ENCODE measurements around the gene KCNK2.
"Not testable (repeated sequence)": the region's sequence is repeated elsewhere in the genome, so short reads cannot be mapped to it uniquely, and the experiment has no call there.

Gene KCNK2

DNA sequence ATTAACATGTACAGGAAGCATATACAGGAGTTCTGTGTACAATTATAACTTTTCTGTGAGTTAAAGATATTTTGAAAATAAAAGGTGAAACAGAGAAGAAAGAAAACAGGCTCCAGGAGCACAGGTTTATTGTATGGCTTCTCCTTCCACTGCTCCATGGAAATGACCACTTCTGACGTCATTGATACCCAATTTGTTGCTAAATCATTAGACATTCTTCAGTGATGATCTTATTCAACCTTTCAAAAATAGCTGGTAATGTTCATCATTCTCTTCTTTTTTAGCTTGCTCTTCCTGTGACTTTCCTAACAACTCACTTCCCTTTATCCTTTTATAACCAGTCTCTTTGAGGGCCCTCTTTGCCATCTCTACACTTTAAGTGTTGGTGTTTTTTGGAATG, 77.8 kb downstream of the KCNK2 start:
- DNase-seq, result no peak

DNA sequence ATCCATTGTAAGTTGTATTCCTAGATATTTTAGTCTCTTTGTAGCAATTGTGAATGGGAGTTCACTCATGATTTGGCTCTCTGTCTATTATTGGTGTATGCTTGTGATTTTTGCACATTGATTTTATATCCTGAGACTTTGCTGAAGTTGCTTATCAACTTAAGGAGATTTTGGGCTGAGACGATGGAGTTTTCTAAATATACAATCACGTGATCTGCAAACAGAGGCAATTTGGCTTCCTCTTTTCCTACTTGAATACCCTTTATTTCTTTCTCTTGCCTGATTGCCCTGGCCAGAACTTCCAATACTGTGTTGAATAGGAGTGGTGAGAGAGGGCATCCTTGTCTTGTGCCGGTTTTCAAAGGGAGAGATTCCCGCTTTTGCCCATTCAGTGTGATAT, 80.6 kb downstream of the KCNK2 start:
- DNase-seq, result not testable (repeated sequence)

DNA sequence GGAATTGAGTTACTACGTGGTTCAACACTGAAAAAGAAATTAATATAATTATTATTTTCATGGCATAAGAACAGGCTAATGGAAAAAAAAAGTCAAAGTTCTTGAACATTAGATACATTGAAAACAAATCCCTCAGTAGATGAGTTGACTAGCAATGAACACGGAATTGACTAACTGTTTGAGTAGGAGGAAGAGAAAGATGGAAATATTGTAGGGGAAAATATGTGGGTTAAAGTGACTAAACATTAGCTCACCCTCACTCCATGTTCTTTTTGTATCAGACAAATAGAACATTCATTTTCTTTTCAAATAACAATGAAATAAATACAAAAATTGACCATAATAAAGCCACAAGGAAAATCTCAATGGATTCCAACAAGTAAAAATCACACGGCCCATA, 84.3 kb downstream of the KCNK2 start:
- DNase-seq, result no peak

- no peak for DNase-seq
Observed at GRCh38 chr1:215181518-215181917, 99.0 kb downstream of the KCNK2 start.

DNA sequence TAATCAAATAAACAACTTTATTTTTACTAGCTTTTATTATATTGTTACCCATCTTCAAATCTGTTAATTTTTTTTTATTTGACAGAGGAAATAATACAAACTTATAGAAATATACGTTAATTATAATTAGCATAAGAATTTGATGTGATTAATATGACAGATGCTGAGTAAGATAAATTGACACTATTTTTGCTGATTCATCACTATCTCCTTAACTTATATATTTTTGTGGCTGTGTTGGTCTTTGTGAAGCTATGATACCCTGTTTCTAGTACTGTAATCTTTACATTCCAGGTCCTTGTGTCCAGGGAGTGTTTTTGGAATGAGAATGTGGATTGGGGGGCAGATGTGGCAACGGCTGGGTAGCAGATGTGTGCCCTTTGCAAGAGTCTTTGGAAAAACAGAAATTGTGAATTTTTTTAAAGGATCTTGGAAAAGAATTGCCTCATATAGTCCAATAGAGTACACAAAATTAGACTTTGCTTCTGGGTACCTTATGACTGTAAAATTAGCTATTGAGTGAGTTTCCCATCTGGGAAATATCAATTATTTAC, 102.6 kb downstream of the KCNK2 start:
- DNase-seq, result no peak

DNA sequence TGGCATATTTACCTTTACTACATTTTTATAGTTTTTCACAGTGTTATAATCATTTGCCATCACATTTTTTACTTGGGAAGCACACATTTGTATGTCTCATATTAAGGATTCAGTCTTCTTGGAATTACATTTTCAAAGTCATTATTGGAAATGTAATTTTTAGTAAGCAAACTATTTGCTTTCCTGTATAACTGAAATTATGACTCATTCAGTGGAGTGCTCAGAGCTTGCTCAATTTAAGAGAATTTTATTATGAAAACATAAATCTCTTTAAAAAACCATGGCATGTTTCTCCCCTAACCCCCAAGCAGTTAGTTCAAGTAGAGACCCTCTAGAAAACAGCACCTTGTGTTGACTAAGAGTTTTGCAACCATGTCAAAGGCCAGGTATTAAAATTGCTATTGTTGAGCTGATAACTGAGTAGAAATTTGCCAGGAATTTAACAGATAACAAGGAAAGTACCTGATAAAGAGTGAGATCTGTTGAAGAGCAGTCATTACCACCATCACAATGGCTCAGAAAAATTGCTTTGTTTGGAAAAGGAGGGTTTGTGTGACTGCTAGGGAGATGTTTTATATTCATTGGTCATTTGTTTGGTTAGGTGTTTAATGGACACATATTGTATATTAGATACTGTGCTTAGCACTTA, 105.9 kb downstream of the KCNK2 start:
- DNase-seq, result peak; percentile 7 to 35

DNA sequence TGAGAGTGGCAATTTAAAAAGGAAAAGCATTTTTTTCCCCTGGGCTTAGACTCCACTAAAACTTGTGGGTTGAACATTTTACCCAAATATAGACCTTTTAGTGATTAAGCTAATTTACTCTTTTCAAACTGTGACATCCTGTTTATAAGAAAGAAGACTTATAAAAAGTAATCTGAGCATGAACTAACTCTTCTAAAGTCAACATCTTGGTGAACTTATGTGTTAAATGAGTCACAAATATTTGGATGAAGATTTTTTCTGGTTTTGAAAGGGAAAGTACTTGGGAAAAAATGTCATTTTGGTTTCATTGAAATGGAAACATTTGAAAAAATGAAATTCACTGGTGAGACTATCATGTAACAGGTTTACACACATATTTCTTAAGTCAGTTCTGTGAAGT, 109.8 kb downstream of the KCNK2 start:
- no peak for DNase-seq

DNA sequence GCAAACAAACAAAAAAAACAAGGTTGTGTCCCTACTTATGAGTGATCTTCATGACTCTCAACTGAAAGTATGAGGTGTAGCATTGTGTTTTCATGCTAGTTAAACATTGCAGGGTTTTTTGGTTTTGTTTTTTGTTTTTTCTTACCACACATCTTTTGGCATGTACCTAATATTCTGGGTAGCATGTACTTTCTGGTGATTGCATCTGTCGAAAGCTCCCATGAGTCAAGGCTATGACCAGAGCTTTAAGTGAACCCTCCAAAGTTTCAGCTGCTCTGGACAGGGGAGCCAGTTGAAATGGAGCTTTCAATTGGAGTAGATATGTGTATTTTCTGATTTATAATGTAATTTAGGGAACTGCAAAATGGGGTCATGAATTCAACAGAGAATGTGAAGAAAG, 115.5 kb downstream of the KCNK2 start:
- no peak for DNase-seq

GRCh38 chr1:215200121-215200520, 117.6 kb downstream of the KCNK2 start:
- no peak for DNase-seq

- no peak for DNase-seq
Observed at GRCh38 chr1:215201283-215201682, 118.7 kb downstream of the KCNK2 start.

DNA sequence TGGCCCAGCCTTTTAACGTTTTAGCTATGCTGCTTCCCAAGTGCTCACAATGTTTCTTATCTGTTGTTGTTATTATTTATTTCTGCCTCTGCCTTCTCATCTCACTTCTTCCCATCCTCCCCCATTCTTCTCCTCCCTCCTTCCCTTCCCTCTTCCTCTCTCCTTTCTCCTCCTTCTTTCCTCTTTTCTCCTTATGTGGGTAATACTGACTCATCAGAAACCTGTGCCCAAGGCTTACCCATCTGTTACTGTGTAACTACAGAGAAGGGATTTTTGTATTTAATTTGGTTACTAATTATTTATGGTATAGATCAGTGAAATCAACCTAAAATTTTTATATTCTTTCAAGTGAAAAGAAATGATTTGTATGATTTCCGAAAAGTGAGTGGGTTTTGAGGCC, 120.3 kb downstream of the KCNK2 start:
- DNase-seq, result no peak

- no peak for DNase-seq
Observed at GRCh38 chr1:215210167-215210566, 127.6 kb downstream of the KCNK2 start.

DNA sequence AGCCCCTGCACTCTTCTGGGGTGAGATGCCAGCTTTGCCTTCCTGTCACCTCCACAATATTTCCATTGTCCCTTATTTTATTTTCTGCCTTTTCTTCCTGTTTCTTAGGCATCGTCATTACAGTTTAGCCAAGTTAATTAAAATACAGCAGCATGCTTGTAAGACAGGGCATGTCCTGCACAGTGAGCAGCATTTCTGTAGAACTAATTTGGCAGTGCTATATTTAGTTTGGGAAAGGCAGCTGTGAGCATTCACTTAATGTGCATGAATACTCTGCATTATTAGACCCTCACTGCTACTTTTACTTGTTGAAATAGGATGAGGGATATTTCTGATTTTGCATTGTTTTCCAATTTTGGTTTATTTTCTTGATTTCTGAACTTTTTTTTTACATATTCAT, 133.3 kb downstream of the KCNK2 start:
- no peak for DNase-seq

DNA sequence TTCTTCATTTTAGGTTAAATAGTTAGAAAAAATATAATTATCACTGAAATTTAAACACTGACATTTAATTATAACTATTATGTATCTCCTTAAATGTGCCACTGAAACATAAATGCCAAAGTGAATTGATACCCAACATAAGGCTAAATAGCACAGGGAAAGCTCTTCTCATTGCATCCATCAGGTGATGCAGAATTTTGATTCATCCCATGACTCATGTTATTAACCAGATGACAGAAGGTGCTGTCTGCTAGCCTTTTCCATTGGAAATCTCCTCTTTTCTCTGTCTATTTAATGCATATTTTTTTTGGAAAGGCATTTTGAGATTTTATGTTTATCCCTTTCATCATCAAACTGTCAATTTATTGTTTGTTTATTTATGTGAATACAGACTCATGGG, 136.8 kb downstream of the KCNK2 start:
- no peak for DNase-seq

GRCh38 chr1:215220346-215220745, 137.8 kb downstream of the KCNK2 start:
- no peak for DNase-seq

GRCh38 chr1:215226757-215227156, 144.2 kb downstream of the KCNK2 start:
- DNase-seq, result no peak

- DNase-seq, result no peak
Observed at GRCh38 chr1:215228193-215228592, 145.7 kb downstream of the KCNK2 start.

- no peak for DNase-seq
Observed at GRCh38 chr1:215241451-215241850, 158.9 kb downstream of the KCNK2 start.

- no peak for DNase-seq
Observed at GRCh38 chr1:215243345-215244054, 161.0 kb downstream of the KCNK2 start.

GRCh38 chr1:215250913-215251312, 168.4 kb downstream of the KCNK2 start:
- no peak for DNase-seq

GRCh38 chr1:215251428-215251827, 168.9 kb downstream of the KCNK2 start:
- DNase-seq, result no peak

DNA sequence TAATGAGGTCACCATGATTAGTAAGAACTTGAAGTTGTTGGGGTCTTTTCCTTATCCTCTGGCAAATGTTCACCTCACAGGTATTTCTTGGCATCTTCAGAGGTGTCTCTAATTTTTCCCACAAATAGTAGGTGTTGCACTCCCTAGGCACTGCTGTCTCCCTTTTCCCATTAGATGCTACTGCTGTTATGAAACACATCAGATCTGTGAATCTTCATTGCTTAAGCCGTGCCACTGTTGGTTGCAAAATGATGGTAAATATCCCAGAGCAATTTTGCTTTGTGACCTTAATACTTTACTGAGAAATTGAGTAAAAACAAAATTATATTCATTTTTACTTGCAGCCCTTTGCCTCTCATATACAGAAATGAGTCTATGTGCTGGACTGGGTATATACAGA, 169.6 kb downstream of the KCNK2 start:
- DNase-seq, result no peak

DNA sequence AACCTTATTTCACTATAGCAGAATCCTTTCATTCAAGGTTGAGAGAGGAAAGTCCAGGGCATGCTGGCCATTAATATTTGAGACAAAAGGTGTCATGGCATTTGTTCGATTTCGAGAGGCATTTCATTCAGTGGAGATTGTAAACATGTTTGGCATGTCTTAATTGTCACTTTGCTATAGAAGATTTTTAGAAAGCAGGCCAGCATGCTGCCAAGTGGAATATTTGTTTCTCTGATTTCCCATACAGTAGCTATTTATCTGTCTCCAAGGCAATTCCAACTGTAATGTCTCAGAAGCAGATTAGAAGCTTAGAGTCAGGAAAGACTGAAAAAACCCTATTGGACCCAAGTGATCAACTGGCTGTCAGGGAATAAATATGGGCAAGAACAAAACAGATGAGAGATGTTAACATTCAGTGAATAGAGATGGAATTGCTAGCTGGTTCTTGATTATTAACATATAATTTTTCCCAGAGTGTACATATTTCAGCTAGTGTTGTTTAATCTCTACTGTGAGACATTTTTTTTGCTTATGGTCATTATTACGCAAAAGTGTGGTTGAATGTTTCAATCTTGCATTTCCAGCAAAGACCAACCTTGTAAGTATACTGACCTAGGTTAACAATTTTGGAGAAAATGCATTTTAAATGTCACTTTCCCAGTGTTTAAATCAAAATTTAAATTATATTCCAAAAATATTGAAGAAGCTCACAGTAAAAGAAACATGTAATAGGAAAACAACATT, 174.6 kb downstream of the KCNK2 start:
- DNase-seq, result no peak

GRCh38 chr1:215260711-215261110, 178.2 kb downstream of the KCNK2 start:
- DNase-seq, result no peak

Measured in NCI-H1930 (cell line).